ENCODE measurements around the gene SRCAP.

SRCAP gene

DNA sequence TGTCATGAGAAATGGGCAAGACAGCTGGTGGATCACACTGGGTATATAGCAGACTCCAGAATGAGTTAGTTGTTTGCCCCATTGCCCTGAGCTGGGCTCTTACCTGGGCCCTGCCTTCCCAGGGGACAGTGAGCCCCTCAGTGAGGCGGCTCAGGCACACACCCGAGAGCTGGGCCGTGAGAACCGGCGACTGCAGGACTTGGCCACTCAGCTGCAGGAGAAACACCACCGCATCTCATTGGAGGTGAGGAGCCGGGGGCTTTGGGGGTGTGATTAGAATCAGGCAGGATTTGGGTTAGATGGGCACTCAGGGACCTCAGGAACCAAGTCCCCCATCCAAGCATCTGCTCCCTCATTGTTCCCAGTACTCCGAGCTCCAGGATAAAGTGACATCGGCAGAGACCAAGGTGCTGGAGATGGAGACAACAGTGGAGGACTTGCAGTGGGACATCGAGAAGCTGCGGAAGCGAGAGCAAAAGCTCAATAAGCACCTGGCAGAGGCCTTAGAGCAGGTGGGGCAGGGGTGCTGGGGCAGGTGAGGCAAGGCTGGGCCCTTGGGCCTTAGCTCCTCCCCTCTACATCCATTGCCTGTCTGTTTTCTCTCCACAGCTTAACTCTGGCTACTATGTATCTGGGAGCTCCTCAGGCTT lies 66.0 kb downstream of the SRCAP start:
- TF ChIP-seq SUZ12 (IDR thresholded peaks at IDR 0.05) (no peak), HDGF (IDR thresholded peaks at IDR 0.05; ENCODE audit: borderline replicate concordance) (no peak), SP1 (IDR thresholded peaks at IDR 0.05) (no peak), FOXA1 (IDR thresholded peaks at IDR 0.05) (no peak), ARNT (IDR thresholded peaks at IDR 0.05) (no peak), TARDBP (IDR thresholded peaks at IDR 0.05) (no peak), FOXM1 (IDR thresholded peaks at IDR 0.05; ENCODE audit: borderline replicate concordance) (no peak), ELF4 (IDR thresholded peaks at IDR 0.05) (no peak), LEF1 (IDR thresholded peaks at IDR 0.05; ENCODE audit: borderline replicate concordance) (no peak), ZNF384 (IDR thresholded peaks at IDR 0.05) (no peak), BHLHE40 (IDR thresholded peaks at IDR 0.05; ENCODE audit: borderline replicate concordance) (no peak), CTBP1 (IDR thresholded peaks at IDR 0.05; ENCODE audit: borderline replicate concordance) (no peak), FOXK2 (IDR thresholded peaks at IDR 0.05) (no peak), NFRKB (IDR thresholded peaks at IDR 0.05) (no peak), L3MBTL2 (conservative IDR thresholded peaks at IDR 0.05) (no peak)
- TF ChIP-seq, protein P1, sequence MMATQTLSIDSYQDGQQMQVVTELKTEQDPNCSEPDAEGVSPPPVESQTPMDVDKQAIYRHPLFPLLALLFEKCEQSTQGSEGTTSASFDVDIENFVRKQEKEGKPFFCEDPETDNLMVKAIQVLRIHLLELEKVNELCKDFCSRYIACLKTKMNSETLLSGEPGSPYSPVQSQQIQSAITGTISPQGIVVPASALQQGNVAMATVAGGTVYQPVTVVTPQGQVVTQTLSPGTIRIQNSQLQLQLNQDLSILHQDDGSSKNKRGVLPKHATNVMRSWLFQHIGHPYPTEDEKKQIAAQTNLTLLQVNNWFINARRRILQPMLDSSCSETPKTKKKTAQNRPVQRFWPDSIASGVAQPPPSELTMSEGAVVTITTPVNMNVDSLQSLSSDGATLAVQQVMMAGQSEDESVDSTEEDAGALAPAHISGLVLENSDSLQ (IDR thresholded peaks at IDR 0.05), result no peak
- CTCF ChIA-PET, result no interaction called here
- POLR2A ChIA-PET, result interaction anchor here (0.8 to 5.1 kb wide), 3 partner anchors 9 to 41 kb away, joined by 3 to 44 read pairs (median 11); partner anchors contain the start of gene PHKG2
- no peak for DNase-seq (ENCODE audit: extremely low spot score)

GRCh38 chr16:30766206-30766932 lies 67.4 kb downstream of the SRCAP start:
- CTCF ChIA-PET, result no interaction called here
- POLR2A ChIA-PET, result interaction anchor here (1.2 to 5.1 kb wide), 2 partner anchors 8 to 12 kb away, joined by 3 to 44 read pairs; no protein-coding TSS in a partner anchor

GRCh38 chr16:30766933-30767284 lies 67.9 kb downstream of the SRCAP start:
- TF ChIP-seq HDGF (IDR thresholded peaks at IDR 0.05; ENCODE audit: borderline replicate concordance), result no peak
- DNase-seq (ENCODE audit: extremely low spot score), result no peak
- POLR2A ChIA-PET, result interaction anchor here (1.2 to 5.1 kb wide), 2 partner anchors 7 to 11 kb away, joined by 3 to 44 read pairs; no protein-coding TSS in a partner anchor
- CTCF ChIA-PET, result no interaction called here

More at GRCh38 chr16:30766206-30766932, 67.4 kb downstream of the SRCAP start:
- DNase-seq (ENCODE audit: extremely low spot score), result no peak
- no peak for TF ChIP-seq ZNF384 (IDR thresholded peaks at IDR 0.05)
- no peak for TF ChIP-seq FOXM1 (IDR thresholded peaks at IDR 0.05; ENCODE audit: borderline replicate concordance)
- no peak for TF ChIP-seq L3MBTL2 (conservative IDR thresholded peaks at IDR 0.05)
- no peak for TF ChIP-seq NFRKB (IDR thresholded peaks at IDR 0.05)
- TF ChIP-seq SP1 (IDR thresholded peaks at IDR 0.05), result no peak
- TF ChIP-seq FOXA1 (IDR thresholded peaks at IDR 0.05), result no peak
- TF ChIP-seq BHLHE40 (IDR thresholded peaks at IDR 0.05; ENCODE audit: borderline replicate concordance), result no peak
- no peak for TF ChIP-seq SUZ12 (IDR thresholded peaks at IDR 0.05)
- TF ChIP-seq ARNT (IDR thresholded peaks at IDR 0.05), result no peak
- no peak for TF ChIP-seq ELF4 (IDR thresholded peaks at IDR 0.05)
- TF ChIP-seq LEF1 (IDR thresholded peaks at IDR 0.05; ENCODE audit: borderline replicate concordance), result no peak
- no peak for TF ChIP-seq HDGF (IDR thresholded peaks at IDR 0.05; ENCODE audit: borderline replicate concordance)
- no peak for TF ChIP-seq FOXK2 (IDR thresholded peaks at IDR 0.05)

GRCh38 chr16:30767767-30768465 lies 68.9 kb downstream of the SRCAP start:
- CTCF ChIA-PET, result no interaction called here
- POLR2A ChIA-PET, result interaction anchor here (0.5 to 3.6 kb wide), 5 partner anchors 9 to 128 kb away, joined by 3 to 14 read pairs (median 4); partner anchors contain the start of genes PHKG2 and ZNF629
- TF ChIP-seq FOXK2 (IDR thresholded peaks at IDR 0.05) (no peak), NFRKB (IDR thresholded peaks at IDR 0.05) (no peak), SUZ12 (IDR thresholded peaks at IDR 0.05) (no peak), ARNT (IDR thresholded peaks at IDR 0.05) (no peak), BHLHE40 (IDR thresholded peaks at IDR 0.05; ENCODE audit: borderline replicate concordance) (no peak), HDGF (IDR thresholded peaks at IDR 0.05; ENCODE audit: borderline replicate concordance) (no peak), L3MBTL2 (conservative IDR thresholded peaks at IDR 0.05) (no peak), LEF1 (IDR thresholded peaks at IDR 0.05; ENCODE audit: borderline replicate concordance) (no peak), ELF4 (IDR thresholded peaks at IDR 0.05) (no peak), FOXM1 (IDR thresholded peaks at IDR 0.05; ENCODE audit: borderline replicate concordance) (no peak), FOXA1 (IDR thresholded peaks at IDR 0.05) (no peak), ZNF384 (IDR thresholded peaks at IDR 0.05) (no peak), CTBP1 (IDR thresholded peaks at IDR 0.05; ENCODE audit: borderline replicate concordance) (no peak), SP1 (IDR thresholded peaks at IDR 0.05) (no peak), TARDBP (IDR thresholded peaks at IDR 0.05) (no peak)
- TF ChIP-seq, protein P1 (IDR thresholded peaks at IDR 0.05), result no peak
- DNase-seq (ENCODE audit: extremely low spot score), result no peak

GRCh38 chr16:30768583-30769181 lies 69.7 kb downstream of the SRCAP start:
- ChIA-PET POLR2A (interaction anchor here (0.5 to 3.6 kb wide), 7 partner anchors 10 to 127 kb away, joined by 3 to 17 read pairs (median 4); partner anchors contain the start of genes PHKG2, SRCAP and ZNF629), CTCF (no interaction called here)
- TF ChIP-seq FOXK2 (IDR thresholded peaks at IDR 0.05), result no peak
- no peak for DNase-seq (ENCODE audit: extremely low spot score)
